ENCODE data around the gene ADRA2B. TPM values are rescaled to one million over a fixed set of nuclear protein-coding genes. Genes with fewer than 3 reads are reported as not detected.
A peak's percentile ranks its signal among the peaks of the same experiment; 100 is the strongest.

ADRA2B gene
- total RNA-seq, 4 donors from 2014 or later = 1.3 to 4.9 (median 2.1) TPM

DNA sequence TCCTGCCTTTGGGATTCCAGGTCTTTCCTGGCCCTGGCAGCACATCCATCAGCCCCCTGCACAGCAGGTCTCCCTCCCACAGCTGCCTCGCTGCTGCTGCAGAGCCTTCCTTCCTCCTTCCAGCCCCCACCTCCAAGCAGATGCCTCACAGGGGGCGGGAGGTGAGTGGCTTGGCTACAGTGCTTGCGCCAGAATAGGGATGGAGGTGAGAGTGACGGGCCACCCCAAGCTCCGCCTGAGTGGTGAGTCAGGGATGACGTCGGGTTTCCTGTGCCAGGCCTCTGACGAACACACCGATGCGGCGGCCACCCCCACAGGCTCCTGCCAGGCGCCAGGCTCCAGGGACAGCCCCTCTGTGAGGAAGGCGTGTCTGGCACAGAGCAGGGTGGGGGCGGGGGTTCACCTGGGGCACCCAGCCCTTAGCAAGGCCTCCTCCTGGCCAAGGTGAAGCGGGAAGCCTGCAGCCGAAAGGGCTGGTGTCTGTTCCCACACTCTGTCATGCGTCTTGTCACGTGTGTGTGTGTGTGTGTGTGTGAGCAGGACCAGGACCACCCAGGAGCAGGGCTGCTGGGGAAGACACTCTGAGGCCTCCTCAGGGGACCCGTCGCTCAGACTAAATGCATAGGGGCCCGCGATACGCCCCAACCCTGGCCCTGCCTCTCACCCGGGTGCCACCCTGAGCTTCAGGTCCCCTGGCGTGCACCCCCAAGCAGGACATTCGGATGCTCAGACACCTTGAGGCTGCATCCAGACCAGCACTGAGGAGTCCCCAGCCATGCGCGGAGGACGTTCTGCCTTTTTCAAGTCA, 32.2 kb upstream of the ADRA2B start:
- WGBS, 2 donors (ENCODE audit: low coverage in 1 of 2) = 49 to 55% methylated on average over 5 to 9 of the region's 29 CpGs
- Histone ChIP-seq H3K27ac (peak overlapping the region in 2 of 4 donors; percentile 19 to 78), H3K4me3 (no peak overlapping the region), H3K9me3 (no peaks in the 10 kb centered on the region), H3K36me3 (no peaks in the 10 kb centered on the region), H3K27me3 (no peaks in the 10 kb centered on the region), H3K4me1 (peaks cover 0 to 45% (median 8%) of the 10 kb centered on the region in 3 donors)
- TF ChIP-seq, protein P1, sequence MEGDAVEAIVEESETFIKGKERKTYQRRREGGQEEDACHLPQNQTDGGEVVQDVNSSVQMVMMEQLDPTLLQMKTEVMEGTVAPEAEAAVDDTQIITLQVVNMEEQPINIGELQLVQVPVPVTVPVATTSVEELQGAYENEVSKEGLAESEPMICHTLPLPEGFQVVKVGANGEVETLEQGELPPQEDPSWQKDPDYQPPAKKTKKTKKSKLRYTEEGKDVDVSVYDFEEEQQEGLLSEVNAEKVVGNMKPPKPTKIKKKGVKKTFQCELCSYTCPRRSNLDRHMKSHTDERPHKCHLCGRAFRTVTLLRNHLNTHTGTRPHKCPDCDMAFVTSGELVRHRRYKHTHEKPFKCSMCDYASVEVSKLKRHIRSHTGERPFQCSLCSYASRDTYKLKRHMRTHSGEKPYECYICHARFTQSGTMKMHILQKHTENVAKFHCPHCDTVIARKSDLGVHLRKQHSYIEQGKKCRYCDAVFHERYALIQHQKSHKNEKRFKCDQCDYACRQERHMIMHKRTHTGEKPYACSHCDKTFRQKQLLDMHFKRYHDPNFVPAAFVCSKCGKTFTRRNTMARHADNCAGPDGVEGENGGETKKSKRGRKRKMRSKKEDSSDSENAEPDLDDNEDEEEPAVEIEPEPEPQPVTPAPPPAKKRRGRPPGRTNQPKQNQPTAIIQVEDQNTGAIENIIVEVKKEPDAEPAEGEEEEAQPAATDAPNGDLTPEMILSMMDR (IDR thresholded peaks at IDR 0.05) = no peak
- peak; percentile 50 for ATAC-seq

DNA sequence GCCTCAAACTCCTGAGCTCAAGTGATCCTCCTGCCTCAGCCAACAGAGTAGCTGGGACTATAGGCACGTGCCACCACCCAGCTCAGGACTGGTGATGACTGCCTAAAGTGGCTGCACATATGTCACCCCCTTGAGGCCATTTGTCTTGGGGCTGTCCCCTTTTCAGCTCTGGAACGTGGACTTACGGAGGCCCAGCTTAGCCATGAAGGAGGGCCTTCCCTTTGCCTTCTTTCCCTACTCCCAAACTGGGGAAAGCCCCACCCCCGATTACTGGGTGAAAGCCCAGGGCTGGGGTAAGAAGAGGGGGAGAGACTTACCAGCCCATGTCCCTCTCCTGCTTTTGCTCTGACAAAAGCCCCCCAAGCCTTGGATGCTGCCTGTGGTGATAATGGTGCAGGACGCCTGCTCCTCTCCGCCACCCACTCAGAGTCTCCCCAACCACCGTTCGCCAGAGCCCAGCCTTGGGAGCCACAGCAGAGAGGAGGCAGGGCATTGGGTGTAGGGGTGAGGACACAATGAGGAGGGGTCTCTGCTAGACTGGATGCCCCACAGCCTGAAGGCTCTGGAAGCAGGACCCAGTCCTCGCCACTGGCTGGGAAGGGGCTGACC, 31.3 kb upstream of the ADRA2B start:
- no peaks in the 10 kb centered on the region for H3K36me3 ChIP-seq
- 80% methylated on average over 2 of the region's 9 CpGs; no CpG with 5 or more reads in 1 of the 2 donors for WGBS, 2 donors (ENCODE audit: low coverage in 1 of 2)
- H3K9me3 ChIP-seq = no peaks in the 10 kb centered on the region
- H3K4me3 ChIP-seq = no peak overlapping the region
- TF ChIP-seq POLR2AphosphoS5 (IDR thresholded peaks at IDR 0.05) (no peak), POLR2A (IDR thresholded peaks at IDR 0.05) (no peak)
- peak overlapping the region in 3 of 4 donors; percentile 19 to 78 (median 51) for H3K27ac ChIP-seq
- H3K27me3 ChIP-seq = no peaks in the 10 kb centered on the region
- ATAC-seq = no peak
- peaks cover 0 to 45% (median 8%) of the 10 kb centered on the region in 3 donors for H3K4me1 ChIP-seq

DNA sequence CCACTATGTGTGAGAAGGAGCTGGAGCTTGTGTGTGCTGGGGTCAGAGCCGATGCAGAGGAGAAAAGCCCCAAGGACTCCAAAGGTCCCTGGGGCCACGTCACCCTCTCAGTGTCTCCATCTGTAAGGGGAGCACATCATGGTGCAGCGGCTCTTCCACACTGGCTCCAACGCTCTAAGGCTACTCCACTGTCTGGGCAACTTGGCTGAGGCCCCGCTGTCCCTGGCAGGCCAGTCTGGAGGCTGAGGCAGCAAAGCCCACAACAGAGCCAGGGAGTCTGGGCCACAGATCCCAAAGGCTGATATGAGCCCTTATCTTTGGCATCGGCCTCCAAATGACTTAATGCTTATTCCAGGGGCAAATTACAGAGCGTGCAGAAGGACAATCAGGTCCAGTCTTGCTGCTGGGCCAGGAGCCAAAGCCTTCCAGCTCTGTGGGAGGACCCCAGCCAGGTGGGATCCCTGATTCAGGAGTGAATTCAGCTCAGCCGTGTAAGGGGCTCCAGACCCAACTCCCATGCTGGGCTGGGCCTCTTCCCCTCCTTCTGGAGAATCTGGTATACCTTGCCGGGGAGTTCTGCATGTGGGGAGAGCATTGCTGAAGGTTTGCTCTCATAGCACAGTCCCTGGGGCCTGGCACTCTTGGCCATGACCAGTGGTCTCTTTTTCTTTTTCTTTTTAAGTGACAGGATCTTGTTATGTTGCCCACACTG, 30.7 kb upstream of the ADRA2B start:
- H3K9me3 ChIP-seq = no peaks in the 10 kb centered on the region
- WGBS, 2 donors (ENCODE audit: low coverage in 1 of 2) = 80 to 87% methylated on average over 1 to 3 of the region's 9 CpGs
- peak overlapping the region in 2 of 4 donors; percentile 5 to 78 for H3K27ac ChIP-seq
- H3K36me3 ChIP-seq = no peaks in the 10 kb centered on the region
- no peak for TF ChIP-seq POLR2AphosphoS5 (IDR thresholded peaks at IDR 0.05)
- no peak for TF ChIP-seq EP300 (IDR thresholded peaks at IDR 0.05)
- TF ChIP-seq POLR2A (IDR thresholded peaks at IDR 0.05) = no peak
- TF ChIP-seq, protein P1 (IDR thresholded peaks at IDR 0.05) = no peak
- no peak overlapping the region for H3K4me3 ChIP-seq
- H3K27me3 ChIP-seq = no peaks in the 10 kb centered on the region
- H3K4me1 ChIP-seq = peaks cover 0 to 45% (median 8%) of the 10 kb centered on the region in 3 donors
- ATAC-seq = no peak

DNA sequence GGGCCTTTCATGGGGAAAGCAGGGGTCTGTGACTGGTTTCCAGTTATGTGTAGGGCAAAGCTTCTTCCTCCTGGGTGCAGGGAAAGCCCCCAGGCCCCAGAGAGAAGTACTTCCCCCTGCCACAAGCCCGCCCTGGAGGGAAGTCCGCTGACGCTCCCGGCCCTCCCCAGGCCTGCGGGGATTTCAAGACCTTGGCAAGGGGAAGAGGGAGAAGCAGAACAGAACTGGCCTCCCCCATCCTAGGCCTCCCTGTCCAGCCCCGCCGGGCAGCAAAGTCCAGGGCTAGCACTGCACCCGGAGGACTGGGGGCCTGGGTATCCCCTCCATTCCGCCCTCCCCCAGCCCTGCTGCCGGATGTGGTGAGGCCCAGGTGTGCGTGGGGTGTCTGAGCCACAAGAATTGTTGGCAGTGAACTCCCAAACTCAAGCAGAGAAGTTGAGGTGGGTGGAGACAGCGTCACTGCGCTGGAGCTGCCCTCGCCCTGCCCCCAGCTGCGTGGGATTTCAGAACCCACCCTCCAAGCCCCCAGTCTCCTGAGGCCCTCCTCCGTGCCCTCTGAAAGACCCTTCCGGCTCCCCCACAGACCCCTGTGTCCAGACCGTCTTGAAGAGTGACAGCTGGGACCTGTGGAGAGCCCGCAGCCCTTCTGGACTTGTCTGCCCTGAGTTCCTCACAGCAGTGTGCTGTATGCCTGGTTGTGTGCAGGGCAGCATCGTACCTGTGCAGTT, 29.9 kb upstream of the ADRA2B start:
- Histone ChIP-seq H3K36me3 (no peaks in the 10 kb centered on the region), H3K4me3 (peak overlapping the region in 1 of 2 donors; percentile 65), H3K9me3 (no peaks in the 10 kb centered on the region), H3K27ac (peak overlapping the region in 3 of 4 donors; percentile 5 to 78 (median 35)), H3K27me3 (no peaks in the 10 kb centered on the region), H3K4me1 (peaks cover 0 to 45% (median 8%) of the 10 kb centered on the region in 3 donors)
- no peak for ATAC-seq
- WGBS, 2 donors (ENCODE audit: low coverage in 1 of 2) = 53% methylated on average over 5 of the region's 20 CpGs; no CpG with 5 or more reads in 1 of the 2 donors
- TF ChIP-seq POLR2AphosphoS5 (IDR thresholded peaks at IDR 0.05) = no peak
- TF ChIP-seq EP300 (IDR thresholded peaks at IDR 0.05) = no peak
- TF ChIP-seq POLR2A (IDR thresholded peaks at IDR 0.05) = no peak
- TF ChIP-seq, protein P1 (IDR thresholded peaks at IDR 0.05) = no peak

DNA sequence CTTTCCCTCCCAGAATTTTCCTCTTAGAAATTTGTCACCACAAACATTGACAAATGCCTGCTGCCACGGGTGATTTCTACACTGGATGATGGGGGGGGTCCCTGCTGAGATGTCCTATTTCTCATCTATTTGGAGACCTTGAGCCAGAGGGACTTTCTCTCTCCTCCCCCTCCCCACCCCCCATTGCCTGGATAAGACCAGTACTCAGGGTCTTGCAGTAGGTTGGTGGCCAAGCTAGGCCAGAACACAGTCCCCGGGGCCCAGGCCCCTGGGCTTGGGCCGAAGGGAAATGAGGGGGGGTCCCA, 29.4 kb upstream of the ADRA2B start:
- Histone ChIP-seq H3K36me3 (no peaks in the 10 kb centered on the region), H3K4me3 (peak overlapping the region in 1 of 2 donors; percentile 65), H3K27ac (peak overlapping the region in 3 of 4 donors; percentile 35 to 78 (median 55)), H3K9me3 (no peaks in the 10 kb centered on the region), H3K27me3 (no peaks in the 10 kb centered on the region), H3K4me1 (peaks cover 0 to 45% (median 8%) of the 10 kb centered on the region in 3 donors)
- WGBS, 2 donors (ENCODE audit: low coverage in 1 of 2) = 0% methylated on average over 1 of the region's 3 CpGs; no CpG with 5 or more reads in 1 of the 2 donors
- TF ChIP-seq EP300 (IDR thresholded peaks at IDR 0.05) (no peak), POLR2AphosphoS5 (IDR thresholded peaks at IDR 0.05) (no peak), POLR2A (IDR thresholded peaks at IDR 0.05) (no peak)
- TF ChIP-seq, protein P1 (IDR thresholded peaks at IDR 0.05) = no peak
- ATAC-seq = no peak

Data from gastroesophageal sphincter (tissue), 4 donors.